GM18505 (cell line): Measurements from ENCODE around the gene FGFRL1.
A peak's percentile ranks its signal among the peaks of the same experiment; 100 is the strongest.

Experiments
- ATAC-seq: cut with Tn5 transposase; IDR thresholded peaks from one replicate; pipeline ENCODE4 v1.9.1; 2021; ENCODE audit not compliant: unreplicated experiment
- POLR2A ChIP-seq: IDR thresholded peaks from 4 replicates; pipeline ENCODE4 v1.6.1; 2011; ENCODE audit warnings: borderline replicate concordance; ENCODE audit not compliant: insufficient read depth, insufficient read length; ENCODE audit errors: extremely low read depth

Gene FGFRL1

GRCh38 chr4:1011022-1011665 lies at the start of gene FGFRL1:
TSS of gene FGFRL1 (plus strand) at chr4:1011626. CDS start at chr4:1012486, 860 bp downstream.
- ATAC-seq = peak; percentile 52
- no peak for TF ChIP-seq POLR2A

- no peak for ATAC-seq
- TF ChIP-seq POLR2A = no peak
Observed at GRCh38 chr4:962231-963208, 48.9 kb upstream of the FGFRL1 start.

- no peak for TF ChIP-seq POLR2A
- no peak for ATAC-seq
Observed at GRCh38 chr4:963276-964225, 47.9 kb upstream of the FGFRL1 start.

- no peak for ATAC-seq
Observed at GRCh38 chr4:964346-965025, 46.9 kb upstream of the FGFRL1 start.

GRCh38 chr4:965048-965765 lies 46.2 kb upstream of the FGFRL1 start:
- ATAC-seq = no peak
- TF ChIP-seq POLR2A = no peak

More at GRCh38 chr4:964346-965025, 46.9 kb upstream of the FGFRL1 start:
- TF ChIP-seq POLR2A = no peak

- ATAC-seq = no peak
- TF ChIP-seq POLR2A = no peak
Observed at GRCh38 chr4:965766-966134, 45.7 kb upstream of the FGFRL1 start.

GRCh38 chr4:966266-967112 lies 44.9 kb upstream of the FGFRL1 start:
- ATAC-seq = no peak
- no peak for TF ChIP-seq POLR2A

GRCh38 chr4:967113-968104 lies 44.0 kb upstream of the FGFRL1 start:
- no peak for ATAC-seq
- TF ChIP-seq POLR2A = no peak

- TF ChIP-seq POLR2A = no peak
- no peak for ATAC-seq
Observed at GRCh38 chr4:968221-968620, 43.2 kb upstream of the FGFRL1 start.

- no peak for TF ChIP-seq POLR2A
- no peak for ATAC-seq
Observed at GRCh38 chr4:968621-969394, 42.6 kb upstream of the FGFRL1 start.
